ENCODE results near the gene SLC16A5.

SLC16A5 gene

DNA sequence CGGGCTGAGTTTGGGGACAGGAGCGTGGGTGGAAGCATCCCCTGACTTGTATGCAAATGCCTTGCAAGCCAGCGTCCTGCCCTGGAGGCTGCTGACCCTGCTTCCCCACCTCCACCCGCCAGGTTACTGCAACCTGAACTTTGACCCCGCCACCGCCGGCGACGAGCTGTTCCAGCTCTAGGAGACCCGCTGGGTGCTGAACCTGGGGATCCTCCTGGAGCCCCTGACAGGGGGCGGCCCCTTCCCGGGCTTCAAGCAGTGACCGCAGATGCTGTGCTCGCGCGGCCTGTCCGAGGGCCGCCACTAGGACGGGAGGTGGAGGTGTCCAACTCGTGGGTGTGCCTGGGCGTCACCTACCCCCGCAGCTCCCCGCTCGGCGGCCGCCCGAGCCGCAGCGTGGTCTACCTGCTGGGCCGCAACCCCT, 10.7 kb upstream of the SLC16A5 start:
- TF ChIP-seq, protein P1, sequence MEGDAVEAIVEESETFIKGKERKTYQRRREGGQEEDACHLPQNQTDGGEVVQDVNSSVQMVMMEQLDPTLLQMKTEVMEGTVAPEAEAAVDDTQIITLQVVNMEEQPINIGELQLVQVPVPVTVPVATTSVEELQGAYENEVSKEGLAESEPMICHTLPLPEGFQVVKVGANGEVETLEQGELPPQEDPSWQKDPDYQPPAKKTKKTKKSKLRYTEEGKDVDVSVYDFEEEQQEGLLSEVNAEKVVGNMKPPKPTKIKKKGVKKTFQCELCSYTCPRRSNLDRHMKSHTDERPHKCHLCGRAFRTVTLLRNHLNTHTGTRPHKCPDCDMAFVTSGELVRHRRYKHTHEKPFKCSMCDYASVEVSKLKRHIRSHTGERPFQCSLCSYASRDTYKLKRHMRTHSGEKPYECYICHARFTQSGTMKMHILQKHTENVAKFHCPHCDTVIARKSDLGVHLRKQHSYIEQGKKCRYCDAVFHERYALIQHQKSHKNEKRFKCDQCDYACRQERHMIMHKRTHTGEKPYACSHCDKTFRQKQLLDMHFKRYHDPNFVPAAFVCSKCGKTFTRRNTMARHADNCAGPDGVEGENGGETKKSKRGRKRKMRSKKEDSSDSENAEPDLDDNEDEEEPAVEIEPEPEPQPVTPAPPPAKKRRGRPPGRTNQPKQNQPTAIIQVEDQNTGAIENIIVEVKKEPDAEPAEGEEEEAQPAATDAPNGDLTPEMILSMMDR (IDR thresholded peaks at IDR 0.05; ENCODE audit: borderline replicate concordance, extremely low read depth, low read length, poor library complexity, severe bottlenecking): no peak
- Histone ChIP-seq H3K4me2 (ENCODE audit: insufficient read depth, low read length) (no peak overlapping the region), H3K4me3 (ENCODE audit: low read depth in 1 of 2, low read length in 2 of 2) (no peak overlapping the region), H3K4me1 (ENCODE audit: insufficient read depth, low read length) (no peaks in the 10 kb centered on the region), H3K27me3 (ENCODE audit: insufficient read depth, low read length, poor library complexity) (no peaks in the 10 kb centered on the region), H3K36me3 (ENCODE audit: insufficient read depth, low read length) (no peaks in the 10 kb centered on the region), H3K9ac (ENCODE audit: low read depth, low read length) (no peak overlapping the region), H4K20me1 (ENCODE audit: insufficient read depth, low read length) (no peaks in the 10 kb centered on the region), H3K9me3 (ENCODE audit: insufficient read depth, low read length, severe bottlenecking) (no peaks in the 10 kb centered on the region), H2AFZ (ENCODE audit: low read depth, low read length) (no peak overlapping the region), H3K27ac (ENCODE audit: low read length) (no peak overlapping the region), H3K79me2 (ENCODE audit: insufficient read depth, low read length) (no peaks in the 10 kb centered on the region)
- DNase-seq (no peak), ATAC-seq (ENCODE audit: insufficient read depth, low read depth) (no peak)

DNA sequence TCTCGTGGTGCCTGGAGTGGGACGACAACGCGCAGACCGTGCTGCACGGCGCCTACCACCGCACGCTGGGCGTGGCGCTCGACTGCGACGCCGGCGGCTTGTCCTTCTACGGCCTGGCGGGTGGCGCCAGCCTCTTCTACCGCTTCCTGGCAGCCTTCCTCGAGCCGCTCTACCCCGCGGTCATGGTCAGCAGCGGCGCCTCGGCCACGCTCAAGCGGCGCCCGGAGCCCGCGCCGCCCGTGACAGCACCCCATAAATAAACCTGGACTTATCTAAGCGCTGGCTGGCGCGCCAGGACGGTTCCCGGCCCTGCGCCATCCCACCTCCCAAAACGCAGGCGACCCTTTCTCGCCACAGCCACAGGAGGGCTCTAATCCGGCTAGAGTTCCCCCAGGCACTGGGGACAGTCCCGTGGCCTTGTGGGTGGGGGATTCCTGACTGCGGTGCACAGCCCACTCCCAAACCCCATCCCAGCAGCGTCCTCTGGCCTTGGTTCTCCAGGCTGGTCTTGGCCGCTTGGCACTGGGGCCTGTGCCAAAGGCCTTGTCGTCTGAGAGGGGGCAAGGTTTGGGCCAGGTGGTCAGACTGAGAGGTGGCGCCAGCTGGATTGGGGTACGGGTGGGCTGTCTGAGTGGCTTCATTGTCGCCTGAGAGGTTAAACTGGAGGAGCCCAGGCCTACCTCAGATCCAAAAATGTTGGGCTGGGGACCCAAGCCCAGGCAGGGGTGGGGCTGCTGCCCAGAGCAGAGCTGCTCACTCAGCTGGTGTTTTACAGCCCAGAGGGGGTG, 10.1 kb upstream of the SLC16A5 start:
- Histone ChIP-seq H3K79me2 (ENCODE audit: insufficient read depth, low read length) (no peaks in the 10 kb centered on the region), H3K4me1 (ENCODE audit: insufficient read depth, low read length) (no peaks in the 10 kb centered on the region), H3K27ac (ENCODE audit: low read length) (no peak overlapping the region), H3K36me3 (ENCODE audit: insufficient read depth, low read length) (no peaks in the 10 kb centered on the region), H3K9me3 (ENCODE audit: insufficient read depth, low read length, severe bottlenecking) (no peaks in the 10 kb centered on the region), H2AFZ (ENCODE audit: low read depth, low read length) (no peak overlapping the region), H3K27me3 (ENCODE audit: insufficient read depth, low read length, poor library complexity) (no peaks in the 10 kb centered on the region), H3K4me2 (ENCODE audit: insufficient read depth, low read length) (no peak overlapping the region), H3K4me3 (ENCODE audit: low read depth in 1 of 2, low read length in 2 of 2) (no peak overlapping the region), H4K20me1 (ENCODE audit: insufficient read depth, low read length) (no peaks in the 10 kb centered on the region), H3K9ac (ENCODE audit: low read depth, low read length) (no peak overlapping the region)
- DNase-seq (no peak), ATAC-seq (ENCODE audit: insufficient read depth, low read depth) (no peak)
- no peak for TF ChIP-seq EZH2 (IDR thresholded peaks at IDR 0.05; ENCODE audit: borderline replicate concordance, low read depth, low read length, severe bottlenecking)
- TF ChIP-seq, protein P1 (IDR thresholded peaks at IDR 0.05; ENCODE audit: borderline replicate concordance, extremely low read depth, low read length, poor library complexity, severe bottlenecking): no peak

DNA sequence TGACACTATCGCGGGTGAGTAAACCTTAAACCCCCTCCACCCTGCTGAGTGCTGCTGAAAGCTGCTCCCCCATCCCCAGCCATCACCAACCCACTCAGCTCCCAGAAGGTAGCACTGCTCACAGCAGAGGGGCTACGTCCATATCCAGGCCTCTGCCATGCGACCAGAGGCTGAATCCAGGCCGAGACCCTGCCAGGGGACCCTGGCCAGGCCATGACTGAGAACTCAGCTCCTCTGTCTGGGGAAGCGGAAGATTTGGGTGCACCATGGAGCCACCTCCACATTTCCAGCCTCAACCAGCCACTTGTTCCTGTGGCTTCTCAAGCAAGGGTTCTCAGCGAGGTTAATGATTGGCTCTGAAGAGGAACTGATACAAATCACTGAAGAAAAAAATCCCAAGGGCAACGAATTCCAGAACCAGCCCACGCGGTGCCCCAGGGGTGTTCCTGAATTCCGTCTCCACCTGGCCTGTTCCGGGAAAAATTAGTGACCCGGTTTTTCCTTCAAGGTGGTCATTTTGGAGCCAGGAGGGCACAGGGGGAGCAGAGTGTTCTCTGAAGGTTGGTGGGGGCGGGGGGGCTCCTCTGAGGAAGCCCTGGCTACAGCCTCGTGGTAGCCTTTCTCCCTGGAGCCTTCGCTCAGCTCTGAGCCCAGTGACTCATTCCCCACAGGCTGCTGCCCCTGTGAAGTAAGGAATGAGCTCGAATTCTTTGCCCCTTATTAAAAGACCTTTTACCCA, 9.3 kb upstream of the SLC16A5 start:
- TF ChIP-seq EZH2 (IDR thresholded peaks at IDR 0.05; ENCODE audit: borderline replicate concordance, low read depth, low read length, severe bottlenecking): no peak
- H3K4me2 ChIP-seq (ENCODE audit: insufficient read depth, low read length): no peak overlapping the region
- H3K9me3 ChIP-seq (ENCODE audit: insufficient read depth, low read length, severe bottlenecking): no peaks in the 10 kb centered on the region
- H2AFZ ChIP-seq (ENCODE audit: low read depth, low read length): no peak overlapping the region
- no peaks in the 10 kb centered on the region for H3K27me3 ChIP-seq (ENCODE audit: insufficient read depth, low read length, poor library complexity)
- DNase-seq: no peak
- no peak overlapping the region for H3K9ac ChIP-seq (ENCODE audit: low read depth, low read length)
- H3K4me1 ChIP-seq (ENCODE audit: insufficient read depth, low read length): no peaks in the 10 kb centered on the region
- no peaks in the 10 kb centered on the region for H3K36me3 ChIP-seq (ENCODE audit: insufficient read depth, low read length)
- H3K27ac ChIP-seq (ENCODE audit: low read length): no peak overlapping the region
- no peaks in the 10 kb centered on the region for H4K20me1 ChIP-seq (ENCODE audit: insufficient read depth, low read length)
- H3K4me3 ChIP-seq (ENCODE audit: low read depth in 1 of 2, low read length in 2 of 2): no peak overlapping the region
- H3K79me2 ChIP-seq (ENCODE audit: insufficient read depth, low read length): no peaks in the 10 kb centered on the region
- no peak for ATAC-seq (ENCODE audit: insufficient read depth, low read depth)

DNA sequence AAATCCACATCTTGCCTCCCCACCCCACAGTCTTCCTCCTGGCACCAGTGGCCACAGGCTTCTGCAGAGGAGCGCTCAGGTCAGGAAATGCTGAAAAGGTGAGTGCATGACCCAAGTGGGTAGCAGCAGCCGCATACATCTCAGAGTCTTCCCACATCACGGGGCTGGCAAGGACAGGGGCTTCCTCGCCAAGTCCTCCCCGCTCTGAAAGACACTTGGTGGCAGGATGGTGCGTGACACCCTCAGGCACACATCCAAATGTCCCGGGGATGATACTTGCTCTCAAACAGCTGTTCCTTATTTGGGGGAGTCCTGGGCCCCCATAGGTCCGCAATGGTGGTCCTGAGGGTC, 8.8 kb upstream of the SLC16A5 start:
- no peaks in the 10 kb centered on the region for H4K20me1 ChIP-seq (ENCODE audit: insufficient read depth, low read length)
- no peak overlapping the region for H2AFZ ChIP-seq (ENCODE audit: low read depth, low read length)
- H3K9me3 ChIP-seq (ENCODE audit: insufficient read depth, low read length, severe bottlenecking): no peaks in the 10 kb centered on the region
- H3K79me2 ChIP-seq (ENCODE audit: insufficient read depth, low read length): no peaks in the 10 kb centered on the region
- no peak for ATAC-seq (ENCODE audit: insufficient read depth, low read depth)
- H3K4me2 ChIP-seq (ENCODE audit: insufficient read depth, low read length): no peak overlapping the region
- TF ChIP-seq, protein P1 (IDR thresholded peaks at IDR 0.05; ENCODE audit: borderline replicate concordance, extremely low read depth, low read length, poor library complexity, severe bottlenecking): no peak
- no peak for TF ChIP-seq EZH2 (IDR thresholded peaks at IDR 0.05; ENCODE audit: borderline replicate concordance, low read depth, low read length, severe bottlenecking)
- no peak overlapping the region for H3K27ac ChIP-seq (ENCODE audit: low read length)
- H3K27me3 ChIP-seq (ENCODE audit: insufficient read depth, low read length, poor library complexity): no peaks in the 10 kb centered on the region
- no peaks in the 10 kb centered on the region for H3K36me3 ChIP-seq (ENCODE audit: insufficient read depth, low read length)
- peaks cover 5% of the 10 kb centered on the region for H3K4me1 ChIP-seq (ENCODE audit: insufficient read depth, low read length)
- no peak for DNase-seq
- no peak overlapping the region for H3K4me3 ChIP-seq (ENCODE audit: low read depth in 1 of 2, low read length in 2 of 2)
- H3K9ac ChIP-seq (ENCODE audit: low read depth, low read length): no peak overlapping the region

All from DND-41 (cell line).